ENCODE results near the gene FCHSD2.

Gene FCHSD2

DNA sequence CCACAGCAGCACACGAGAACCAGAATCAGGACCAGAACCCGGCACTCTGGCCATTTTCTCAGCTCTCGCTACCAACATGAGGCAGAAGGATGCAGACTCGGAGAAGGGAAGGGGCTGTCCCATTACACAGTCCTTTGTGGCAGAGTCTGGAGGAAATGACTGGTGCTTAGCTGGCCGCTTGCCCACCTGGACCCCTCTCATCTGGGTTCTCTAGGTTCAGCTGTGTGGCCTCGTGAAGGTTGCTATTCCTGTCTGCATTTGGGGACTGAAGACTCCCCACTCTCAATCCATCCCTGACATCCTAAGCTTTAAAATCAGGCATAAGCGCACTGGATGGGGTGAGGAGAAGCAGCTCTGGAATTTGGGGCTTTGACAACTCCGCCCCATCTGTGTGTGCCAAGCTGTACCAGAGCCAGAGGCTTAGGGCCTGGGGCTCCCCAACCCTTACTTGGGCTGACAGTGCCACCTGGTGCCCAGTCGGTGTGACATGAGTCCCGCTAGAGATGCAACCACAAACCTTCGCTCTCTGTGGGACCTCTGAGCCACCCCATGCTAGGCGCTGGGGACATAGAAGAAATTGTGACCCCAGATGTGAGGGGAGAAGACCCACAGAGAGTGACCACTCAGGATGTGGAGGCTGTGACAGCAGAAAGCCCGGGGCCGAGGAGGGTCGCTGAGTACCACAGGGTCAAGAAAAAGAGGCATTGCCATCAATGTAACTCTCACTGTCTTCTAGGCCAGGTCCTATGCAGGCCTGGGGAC is 35.8 kb upstream of the FCHSD2 start:
- H3K27ac ChIP-seq = peak overlapping the region; percentile 75 to 90

DNA sequence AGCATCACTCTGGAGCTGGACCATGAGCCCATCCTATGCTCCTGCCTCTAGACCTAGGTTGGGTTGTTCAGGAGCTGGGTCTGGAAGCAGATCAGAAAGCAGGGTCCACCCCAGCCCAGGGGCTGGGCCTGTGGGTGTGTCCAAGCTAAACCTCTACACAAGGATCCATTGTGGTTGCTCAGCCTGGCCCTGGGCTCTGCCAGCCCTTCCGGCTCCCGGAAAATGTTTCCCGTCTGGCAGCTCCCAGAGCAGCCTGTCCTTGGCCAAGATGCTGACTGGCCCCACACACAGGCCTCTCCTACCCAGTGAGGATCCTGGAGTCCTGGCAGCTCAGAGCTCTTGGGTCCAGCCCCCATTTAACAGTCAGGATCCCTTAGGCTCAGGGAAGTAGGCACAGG is 35.3 kb upstream of the FCHSD2 start:
- no peak overlapping the region for H3K4me3 ChIP-seq
- TF ChIP-seq, protein P1, sequence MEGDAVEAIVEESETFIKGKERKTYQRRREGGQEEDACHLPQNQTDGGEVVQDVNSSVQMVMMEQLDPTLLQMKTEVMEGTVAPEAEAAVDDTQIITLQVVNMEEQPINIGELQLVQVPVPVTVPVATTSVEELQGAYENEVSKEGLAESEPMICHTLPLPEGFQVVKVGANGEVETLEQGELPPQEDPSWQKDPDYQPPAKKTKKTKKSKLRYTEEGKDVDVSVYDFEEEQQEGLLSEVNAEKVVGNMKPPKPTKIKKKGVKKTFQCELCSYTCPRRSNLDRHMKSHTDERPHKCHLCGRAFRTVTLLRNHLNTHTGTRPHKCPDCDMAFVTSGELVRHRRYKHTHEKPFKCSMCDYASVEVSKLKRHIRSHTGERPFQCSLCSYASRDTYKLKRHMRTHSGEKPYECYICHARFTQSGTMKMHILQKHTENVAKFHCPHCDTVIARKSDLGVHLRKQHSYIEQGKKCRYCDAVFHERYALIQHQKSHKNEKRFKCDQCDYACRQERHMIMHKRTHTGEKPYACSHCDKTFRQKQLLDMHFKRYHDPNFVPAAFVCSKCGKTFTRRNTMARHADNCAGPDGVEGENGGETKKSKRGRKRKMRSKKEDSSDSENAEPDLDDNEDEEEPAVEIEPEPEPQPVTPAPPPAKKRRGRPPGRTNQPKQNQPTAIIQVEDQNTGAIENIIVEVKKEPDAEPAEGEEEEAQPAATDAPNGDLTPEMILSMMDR (IDR thresholded peaks at IDR 0.05) = no peak
- peak; percentile 87 for DNase-seq (ENCODE audit: low spot score)
- H3K27ac ChIP-seq = peak overlapping the region; percentile 75 to 90

More for the DNA sequence above, 35.8 kb upstream of the FCHSD2 start:
- peak overlapping the region; percentile 34 for H3K4me3 ChIP-seq
- TF ChIP-seq, protein P1 (IDR thresholded peaks at IDR 0.05) = peak; percentile 69
- peak; percentile 91 for DNase-seq (ENCODE audit: low spot score)

DNA sequence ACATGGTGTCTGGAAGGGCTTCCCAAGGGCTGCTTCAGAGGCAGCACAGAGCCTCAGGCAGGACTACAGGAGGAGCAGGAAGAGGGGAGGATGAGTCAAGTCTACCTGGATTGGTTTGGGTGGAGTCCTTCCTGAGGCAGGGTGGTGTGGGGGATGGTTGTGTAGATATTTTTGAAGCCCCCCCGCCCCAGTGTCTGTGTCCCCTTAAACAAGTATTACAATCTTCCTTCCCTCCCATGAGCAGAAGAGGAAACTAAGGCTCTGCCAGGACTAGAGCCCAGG is 34.7 kb upstream of the FCHSD2 start:
- no peak for DNase-seq (ENCODE audit: low spot score)
- no peak overlapping the region for H3K4me3 ChIP-seq
- H3K27ac ChIP-seq = peak overlapping the region; percentile 75 to 90
- TF ChIP-seq, protein P1 (IDR thresholded peaks at IDR 0.05) = no peak

DNA sequence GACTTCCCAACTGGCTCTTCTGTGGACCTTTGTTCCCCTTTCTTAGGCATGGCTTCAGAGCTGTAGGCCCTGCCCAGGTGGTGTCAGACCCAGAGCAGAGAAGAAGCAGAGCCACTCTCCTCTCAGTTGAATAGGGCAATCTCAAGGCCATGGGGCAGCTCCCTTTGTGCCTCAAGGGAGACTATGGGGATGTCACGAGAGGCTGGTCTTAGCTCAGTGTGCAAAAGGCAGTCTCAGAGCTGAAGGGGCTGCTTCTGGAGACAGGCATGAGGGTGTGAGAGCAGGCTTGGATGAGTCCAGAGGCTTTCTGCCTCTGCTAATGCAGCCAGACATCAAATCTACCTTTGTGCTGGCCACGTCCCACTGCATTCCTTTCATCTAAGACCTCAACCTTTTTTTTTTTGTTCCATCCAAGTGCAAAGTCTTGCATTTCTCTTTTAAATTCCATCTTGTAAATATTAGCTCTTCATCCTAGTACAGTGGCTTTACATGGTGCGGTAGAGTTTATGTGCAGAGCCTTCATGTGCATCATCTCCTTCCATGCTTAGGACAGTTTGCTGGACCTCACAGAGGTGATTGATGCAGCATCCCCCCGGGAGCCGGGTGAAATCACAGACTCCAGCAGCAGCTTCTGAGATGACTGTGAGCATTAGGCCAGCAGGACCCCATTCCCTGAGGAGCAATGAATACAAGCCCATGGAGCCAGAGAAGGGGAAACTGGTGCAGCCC is 34.2 kb upstream of the FCHSD2 start:
- TF ChIP-seq, protein P1 (IDR thresholded peaks at IDR 0.05) = no peak
- Histone ChIP-seq H3K4me3 (no peak overlapping the region), H3K27ac (peak overlapping the region; percentile 75 to 90)
- no peak for DNase-seq (ENCODE audit: low spot score)

DNA sequence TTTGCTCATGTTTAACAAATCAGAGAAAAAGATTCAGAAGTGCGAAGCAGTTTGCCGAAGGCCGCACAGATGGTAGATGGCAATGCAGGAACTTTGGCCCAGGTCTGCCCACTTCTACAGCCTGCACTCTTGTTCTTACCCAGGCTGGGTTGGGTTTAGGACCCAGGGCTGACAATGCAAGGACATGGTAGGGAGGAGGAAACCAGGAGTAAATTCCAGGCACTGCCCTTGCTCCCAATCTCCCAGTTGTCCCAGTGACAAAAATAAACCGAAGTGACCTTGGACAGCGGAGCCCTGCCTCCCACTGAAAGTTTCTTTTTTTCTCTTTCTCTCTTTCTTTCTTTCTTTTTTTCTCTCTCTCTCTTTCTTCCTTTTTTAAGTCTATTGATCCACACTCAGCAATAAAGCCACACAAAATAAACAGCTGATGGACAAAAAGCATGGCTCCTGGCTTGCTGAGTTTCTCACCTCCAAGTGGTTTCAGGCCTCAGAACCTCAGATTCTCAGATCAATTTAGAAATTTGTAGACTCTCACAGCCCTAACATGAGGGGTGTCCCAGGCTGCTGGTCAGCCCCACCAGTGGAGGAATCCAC is 33.5 kb upstream of the FCHSD2 start:
- TF ChIP-seq, protein P1 (IDR thresholded peaks at IDR 0.05) = no peak
- Histone ChIP-seq H3K4me3 (no peak overlapping the region), H3K27ac (peak overlapping the region; percentile 46 to 90)
- no peak for DNase-seq (ENCODE audit: low spot score)

DNA sequence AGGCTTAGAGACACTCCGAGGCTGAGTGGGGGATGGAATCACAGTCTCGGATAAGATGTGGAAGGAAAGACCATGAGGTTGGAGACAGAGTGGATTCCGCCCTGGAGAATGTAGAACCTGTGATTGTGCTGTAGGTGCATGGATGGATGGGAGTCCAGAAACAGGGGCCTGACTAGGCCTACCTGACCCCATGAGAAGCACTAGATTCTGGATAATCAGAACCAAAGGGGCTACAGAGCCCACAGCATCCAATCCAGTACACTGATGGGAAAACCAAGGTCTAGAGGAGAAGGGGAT is 32.3 kb upstream of the FCHSD2 start:
- Histone ChIP-seq H3K4me3 (no peak overlapping the region), H3K27ac (peak overlapping the region; percentile 41 to 79)
- no peak for DNase-seq (ENCODE audit: low spot score)
- TF ChIP-seq, protein P1 (IDR thresholded peaks at IDR 0.05) = no peak
